GM10266 (cell line): Measurements from ENCODE around the gene LTA4H.

Source experiments
- DNase-seq: peaks from one replicate; pipeline ENCODE4 v3.0.0; 2012; ENCODE audit errors: extremely low spot score
- CTCF ChIP-seq: IDR thresholded peaks from 2 replicates; pipeline ENCODE4 v1.5.1; 2012; ENCODE audit warnings: mild to moderate bottlenecking, low read depth; ENCODE audit not compliant: control insufficient read depth, insufficient read depth; ENCODE audit errors: missing control alignments

Gene LTA4H

DNA sequence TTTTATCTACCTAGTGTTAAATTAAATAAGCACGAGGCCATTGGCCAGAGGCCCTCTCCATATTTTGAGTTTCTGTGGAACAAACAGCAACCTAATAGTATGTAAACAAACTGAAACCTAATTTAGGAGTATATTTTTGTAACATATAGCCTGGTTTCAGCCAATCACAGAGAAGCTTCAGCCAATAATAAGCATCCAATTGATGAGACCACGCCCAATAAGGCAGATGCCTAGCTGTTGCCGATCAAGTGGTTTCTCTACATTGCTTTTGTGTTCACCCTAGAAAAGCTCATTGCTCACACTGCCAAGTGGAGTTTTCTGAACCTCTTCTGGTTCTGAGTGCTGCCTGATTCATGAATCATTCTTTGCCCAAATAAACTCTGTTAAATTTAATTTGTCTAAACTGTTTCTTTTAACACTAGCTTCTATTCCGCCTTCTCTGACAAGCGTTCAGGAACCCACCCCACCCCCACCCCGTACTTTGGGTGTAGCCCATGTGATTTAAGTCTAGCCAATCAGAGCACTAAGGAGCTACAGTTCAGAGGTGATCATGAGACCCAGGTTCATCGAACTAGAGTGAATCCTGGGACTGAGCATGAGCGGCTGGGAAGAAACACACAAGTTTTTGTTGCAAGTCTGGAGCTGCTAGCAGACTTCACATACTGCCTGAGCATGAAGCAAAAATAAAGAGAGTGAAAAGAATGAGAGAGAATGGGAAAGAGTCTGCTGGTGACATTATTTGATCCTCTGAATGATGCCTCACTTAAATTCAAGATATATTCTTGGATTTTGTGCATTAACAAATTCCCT lies 21.5 kb upstream of the LTA4H start:
- DNase-seq, result no peak
- TF ChIP-seq CTCF, result no peak

DNA sequence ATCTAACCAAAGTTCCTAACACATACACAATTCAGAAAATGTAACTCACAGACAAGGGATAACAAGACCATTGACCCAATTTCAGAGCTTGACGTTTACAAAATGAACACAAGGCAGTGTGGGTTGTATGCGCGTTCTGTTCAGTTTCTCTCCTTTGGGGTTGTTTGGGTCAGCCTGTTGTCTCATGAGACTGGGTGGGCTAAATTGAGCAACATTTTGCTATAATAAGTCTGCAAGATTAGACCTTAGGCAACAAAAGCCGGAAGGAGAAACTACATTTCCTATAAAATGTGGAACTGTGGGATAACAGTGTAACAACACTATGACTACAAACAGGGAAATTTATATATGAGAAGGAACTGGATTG lies 18.8 kb upstream of the LTA4H start:
- TF ChIP-seq CTCF, result no peak
- DNase-seq, result no peak

- TF ChIP-seq CTCF, result no peak
- DNase-seq, result no peak
These were observed 18.3 kb upstream of the LTA4H start for GRCh38 chr12:96053476-96054243.

DNA sequence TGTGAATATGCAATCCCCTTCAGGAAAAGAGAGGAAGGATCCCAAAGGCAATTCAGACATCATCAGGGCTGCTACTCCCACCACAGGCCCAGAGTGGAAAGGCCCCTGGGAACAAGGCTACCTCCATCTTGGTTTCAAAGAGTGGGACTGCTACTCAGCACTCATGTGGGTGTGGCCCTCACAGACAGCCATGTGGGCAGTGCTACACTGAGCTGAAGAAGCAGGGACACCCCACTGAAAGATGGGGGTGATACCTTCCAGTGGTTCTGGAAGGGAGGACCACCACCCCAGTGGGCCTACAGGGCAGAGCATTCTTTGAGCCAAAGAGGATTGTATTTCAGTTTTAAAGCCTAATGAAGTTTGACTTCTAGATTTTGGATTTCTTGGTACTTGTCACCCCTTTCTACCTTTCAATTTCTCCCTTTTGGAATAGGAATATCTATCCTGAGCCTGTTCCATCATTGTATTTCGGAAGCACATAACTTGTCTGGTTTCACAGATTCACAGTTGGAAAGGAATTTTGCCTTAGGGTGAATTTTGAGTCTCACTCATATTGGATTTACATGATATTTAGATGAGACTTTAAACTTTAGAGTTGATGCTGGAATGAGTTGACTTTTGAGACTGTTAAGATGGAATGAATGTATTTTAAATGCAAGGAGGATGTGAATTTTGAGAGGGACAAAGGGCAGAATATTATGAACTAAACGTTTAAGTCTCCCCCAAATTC lies 16.5 kb upstream of the LTA4H start:
- TF ChIP-seq CTCF, result no peak
- no peak for DNase-seq

GRCh38 chr12:96050139-96050538 lies 14.8 kb upstream of the LTA4H start:
- DNase-seq, result no peak
- TF ChIP-seq CTCF, result no peak

GRCh38 chr12:96049101-96049500 lies 13.7 kb upstream of the LTA4H start:
- DNase-seq, result no peak
- no peak for TF ChIP-seq CTCF

- no peak for TF ChIP-seq CTCF
- no peak for DNase-seq
These were observed 13.1 kb upstream of the LTA4H start for GRCh38 chr12:96048393-96048969.
